ENCODE measurements around the gene CELSR2.

The CELSR2 gene

GRCh38 chr1:109248797-109249629 is at the start of gene CELSR2:
TSS of gene CELSR2 (plus strand) at chr1:109249539. CDS start at chr1:109250080, 541 bp downstream.
- FAIRE-seq (no peak), DNase-seq (ENCODE audit: insufficient read length, low spot score) (peak; percentile 91)
- no peak; the same call in 1 of the 2 replicates for TF ChIP-seq POLR2A (IDR thresholded peaks at IDR 0.05; ENCODE audit: low read depth, low read length)

- no peak for FAIRE-seq
Measured at GRCh38 chr1:109199710-109200109, 49.6 kb upstream of the CELSR2 start.

GRCh38 chr1:109201123-109201703 is 48.1 kb upstream of the CELSR2 start:
- TF ChIP-seq POLR2A (IDR thresholded peaks at IDR 0.05; ENCODE audit: low read depth, low read length), result no peak
- FAIRE-seq (peak; percentile 33), DNase-seq (ENCODE audit: insufficient read length, low spot score) (peak; percentile 70)

More at GRCh38 chr1:109199710-109200109, 49.6 kb upstream of the CELSR2 start:
- TF ChIP-seq POLR2A (IDR thresholded peaks at IDR 0.05; ENCODE audit: low read depth, low read length), result no peak
- DNase-seq (ENCODE audit: insufficient read length, low spot score), result no peak

- no peak for FAIRE-seq
Measured at GRCh38 chr1:109204484-109204883, 44.9 kb upstream of the CELSR2 start.

GRCh38 chr1:109206339-109206738 is 43.0 kb upstream of the CELSR2 start:
- FAIRE-seq, result no peak
- no peak for TF ChIP-seq POLR2A (IDR thresholded peaks at IDR 0.05; ENCODE audit: low read depth, low read length)
- no peak for DNase-seq (ENCODE audit: insufficient read length, low spot score)

More at GRCh38 chr1:109204484-109204883, 44.9 kb upstream of the CELSR2 start:
- DNase-seq (ENCODE audit: insufficient read length, low spot score), result no peak
- no peak for TF ChIP-seq POLR2A (IDR thresholded peaks at IDR 0.05; ENCODE audit: low read depth, low read length)

GRCh38 chr1:109207467-109208103 is 41.8 kb upstream of the CELSR2 start:
- FAIRE-seq (no peak), DNase-seq (ENCODE audit: insufficient read length, low spot score) (no peak)
- no peak for TF ChIP-seq POLR2A (IDR thresholded peaks at IDR 0.05; ENCODE audit: low read depth, low read length)

- DNase-seq (ENCODE audit: insufficient read length, low spot score), result no peak
- no peak for TF ChIP-seq POLR2A (IDR thresholded peaks at IDR 0.05; ENCODE audit: low read depth, low read length)
- no peak for FAIRE-seq
Measured at GRCh38 chr1:109208394-109208793, 40.9 kb upstream of the CELSR2 start.

- FAIRE-seq, result no peak
Measured at GRCh38 chr1:109208836-109209463, 40.4 kb upstream of the CELSR2 start.

GRCh38 chr1:109210058-109210457 is 39.3 kb upstream of the CELSR2 start:
- TF ChIP-seq POLR2A (IDR thresholded peaks at IDR 0.05; ENCODE audit: low read depth, low read length), result no peak
- FAIRE-seq (no peak), DNase-seq (ENCODE audit: insufficient read length, low spot score) (no peak)

More at GRCh38 chr1:109208836-109209463, 40.4 kb upstream of the CELSR2 start:
- DNase-seq (ENCODE audit: insufficient read length, low spot score), result no peak
- no peak for TF ChIP-seq POLR2A (IDR thresholded peaks at IDR 0.05; ENCODE audit: low read depth, low read length)

GRCh38 chr1:109213345-109213823 is 36.0 kb upstream of the CELSR2 start:
- DNase-seq (ENCODE audit: insufficient read length, low spot score) (no peak), FAIRE-seq (no peak)
- no peak for TF ChIP-seq POLR2A (IDR thresholded peaks at IDR 0.05; ENCODE audit: low read depth, low read length)

- FAIRE-seq (peak; percentile 30), DNase-seq (ENCODE audit: insufficient read length, low spot score) (peak; percentile 84)
- TF ChIP-seq POLR2A (IDR thresholded peaks at IDR 0.05; ENCODE audit: low read depth, low read length), result peak; percentile 89
Measured at GRCh38 chr1:109213824-109214693, 35.3 kb upstream of the CELSR2 start, which contains the start of gene SARS1. TSS of gene SARS1 (plus strand) at chr1:109213918. CDS start at chr1:109213993, 75 bp downstream.

- TF ChIP-seq POLR2A (IDR thresholded peaks at IDR 0.05; ENCODE audit: low read depth, low read length), result no peak
- FAIRE-seq, result peak; percentile 33
- DNase-seq (ENCODE audit: insufficient read length, low spot score), result peak; percentile 43
Measured at GRCh38 chr1:109214695-109215623, 34.4 kb upstream of the CELSR2 start.
